GM18505 (cell line): ENCODE results near the gene YDJC.
"Not testable (repeated sequence)": the region's sequence is repeated elsewhere in the genome, so short reads cannot be mapped to it uniquely, and the experiment has no call there.

Source experiments
- ATAC-seq: cut with Tn5 transposase; IDR thresholded peaks from one replicate; pipeline ENCODE4 v1.9.1; 2021; ENCODE audit not compliant: unreplicated experiment
- POLR2A ChIP-seq: IDR thresholded peaks from 4 replicates; pipeline ENCODE4 v1.6.1; 2011; ENCODE audit warnings: borderline replicate concordance; ENCODE audit not compliant: insufficient read depth, insufficient read length; ENCODE audit errors: extremely low read depth

YDJC gene

DNA sequence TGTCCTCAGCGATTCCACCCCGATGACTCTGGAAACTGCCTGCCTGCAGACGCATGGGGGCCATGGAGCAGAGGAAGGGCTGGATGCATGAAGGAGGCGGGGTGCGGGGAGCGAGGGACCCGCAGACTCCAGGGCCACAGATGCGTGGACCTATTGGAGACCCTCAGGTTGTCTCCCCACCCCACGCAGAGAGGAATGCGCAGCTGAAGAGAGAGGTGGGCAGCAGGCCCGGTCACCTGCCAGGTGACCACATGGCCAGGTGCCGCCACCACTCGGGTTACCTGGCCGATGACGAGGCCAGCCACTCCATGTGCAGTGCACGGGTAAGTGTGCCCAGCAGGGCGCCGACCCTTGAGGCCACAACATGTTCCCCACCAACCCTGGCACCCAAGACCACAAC lies 3.1 kb upstream of the YDJC start:
- no peak for ATAC-seq
- no peak for TF ChIP-seq POLR2A

DNA sequence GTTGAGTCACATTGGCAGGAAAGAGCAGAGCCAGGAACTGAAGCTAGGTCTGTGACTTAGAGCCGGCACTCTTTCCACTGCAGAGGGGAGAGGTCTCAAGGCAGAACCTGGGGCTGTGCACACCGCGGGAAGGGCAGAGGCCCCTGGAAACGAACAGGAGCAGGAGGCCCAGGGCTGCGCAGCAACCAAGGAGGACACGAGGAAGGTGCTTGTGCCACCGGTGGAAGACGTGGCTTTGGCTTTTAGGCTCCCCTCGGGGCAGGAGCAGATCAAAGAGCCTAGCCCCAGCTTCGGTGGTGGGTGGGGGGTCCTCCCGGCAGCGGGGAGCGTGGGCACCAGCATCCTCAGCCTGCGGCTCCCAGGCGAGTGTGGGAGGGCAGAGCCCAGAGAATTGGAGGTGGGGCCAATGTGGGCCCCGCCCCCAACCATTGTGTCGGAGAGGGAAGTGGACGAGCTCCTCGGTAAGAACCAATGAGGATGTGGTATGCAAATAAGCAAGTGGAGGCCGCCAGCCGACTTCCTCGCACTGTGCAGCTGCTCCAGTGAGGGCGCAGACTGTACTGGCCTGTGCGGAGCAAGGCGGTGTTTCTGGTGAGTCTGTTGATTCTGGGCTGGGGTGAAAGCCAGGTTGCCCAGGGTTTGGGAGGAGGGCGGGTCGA lies 2.5 kb upstream of the YDJC start, which contains the start of gene CCDC116:
CCDC116 (plus strand) TSS at position 524 of the 659 bp plus-strand sequence. CDS start 422 bp downstream, outside the sequence.
- no peak for ATAC-seq
- no peak for TF ChIP-seq POLR2A

DNA sequence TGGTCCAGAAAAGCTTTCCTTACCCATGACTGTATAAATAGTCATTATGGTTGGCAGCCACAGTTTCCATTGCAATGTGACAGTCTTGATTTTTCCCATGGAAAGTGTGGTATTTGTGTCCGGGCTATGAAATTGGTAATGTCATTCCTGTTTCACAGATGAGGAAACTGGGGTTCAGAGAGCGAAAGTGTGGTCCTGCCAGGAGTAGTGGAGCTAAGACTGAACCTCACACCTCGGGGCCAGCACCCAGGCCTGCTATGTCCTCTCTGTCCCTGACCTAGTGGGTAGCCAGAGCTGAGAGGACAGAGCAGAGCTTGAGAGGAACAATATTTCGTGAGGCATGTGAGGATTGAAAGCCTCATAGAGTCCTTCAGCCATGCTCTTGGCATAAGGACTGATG lies 1.2 kb upstream of the YDJC start:
- no peak for TF ChIP-seq POLR2A
- ATAC-seq: no peak

DNA sequence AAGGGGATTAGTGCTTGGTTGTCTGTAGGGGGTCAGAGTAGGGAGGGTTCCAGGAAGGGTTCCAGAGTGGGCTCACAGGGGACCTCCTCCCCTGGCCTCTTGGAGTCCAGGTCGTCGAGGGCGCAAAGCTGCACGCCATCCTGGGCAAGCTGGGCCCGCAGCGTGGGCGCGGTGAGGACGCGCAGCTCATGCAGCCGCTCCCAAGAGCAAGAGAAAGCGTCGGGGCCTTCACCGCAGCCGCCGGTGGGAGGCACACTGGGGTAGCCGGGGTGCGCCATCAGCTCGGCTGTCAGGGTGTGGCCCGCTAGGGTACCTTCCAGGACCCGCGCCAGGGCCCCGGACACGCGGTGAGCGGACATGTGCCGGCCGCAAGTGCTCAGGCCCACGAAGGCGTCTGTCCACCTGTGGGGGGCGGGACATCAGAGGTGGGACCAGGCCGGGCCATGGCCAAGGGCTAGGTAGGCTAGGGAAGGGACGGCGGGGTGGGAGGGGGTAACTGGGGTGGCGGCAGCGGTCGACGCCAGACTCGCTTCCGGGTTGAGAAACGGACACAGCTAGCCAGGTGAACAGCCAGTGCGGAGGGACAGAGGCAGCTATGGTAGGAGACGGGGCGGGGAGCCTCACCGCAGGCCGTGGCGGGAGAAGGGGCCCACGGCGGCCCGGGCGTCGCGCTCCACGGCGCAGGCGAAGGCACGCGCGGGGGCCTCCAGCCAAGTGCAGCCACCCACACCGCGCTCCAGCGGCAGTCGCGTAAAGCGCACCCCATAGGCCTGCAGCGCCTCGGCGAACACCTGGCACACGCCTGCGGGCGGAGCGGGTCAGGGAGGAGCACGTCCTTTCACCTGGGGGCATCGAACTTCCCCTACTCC lies 1.2 kb downstream of the YDJC start:
- ATAC-seq: no peak
- TF ChIP-seq POLR2A: no peak

DNA sequence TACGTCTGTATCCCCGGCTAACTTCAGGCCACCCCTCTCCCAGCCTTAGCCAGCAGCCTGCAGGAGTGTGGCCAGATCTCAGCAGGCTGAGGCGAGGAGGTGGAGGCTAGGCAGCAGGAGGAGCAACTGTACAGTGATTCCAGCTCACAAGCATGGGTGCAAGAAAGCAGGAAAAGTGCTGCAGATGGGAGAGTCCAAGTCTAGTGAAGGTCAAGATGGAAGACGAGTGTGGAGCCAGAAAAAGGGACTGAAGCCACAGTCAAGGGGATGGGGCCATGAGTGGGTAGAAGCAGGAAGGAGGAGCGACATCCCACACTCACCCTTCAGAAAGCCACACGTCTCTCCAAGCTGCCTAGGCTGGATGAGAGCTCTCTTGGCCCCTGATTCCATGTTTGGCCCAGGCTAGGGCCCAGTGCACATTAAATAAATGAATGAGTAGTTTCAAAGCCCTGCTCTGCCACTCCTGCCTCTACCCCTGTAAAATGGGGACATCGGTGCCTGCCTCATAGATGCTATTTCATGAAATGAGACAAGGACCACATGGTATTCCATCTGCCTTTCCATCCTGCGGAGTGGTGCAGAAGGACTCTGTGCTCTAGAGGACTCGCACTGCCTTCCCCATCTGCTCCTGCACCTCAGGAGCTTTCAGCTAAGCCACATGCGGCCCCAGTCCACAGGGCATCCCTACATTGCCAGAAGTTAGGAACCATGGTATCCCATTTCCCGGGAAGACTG lies 2.9 kb downstream of the YDJC start:
- ATAC-seq: no peak
- no peak for TF ChIP-seq POLR2A

DNA sequence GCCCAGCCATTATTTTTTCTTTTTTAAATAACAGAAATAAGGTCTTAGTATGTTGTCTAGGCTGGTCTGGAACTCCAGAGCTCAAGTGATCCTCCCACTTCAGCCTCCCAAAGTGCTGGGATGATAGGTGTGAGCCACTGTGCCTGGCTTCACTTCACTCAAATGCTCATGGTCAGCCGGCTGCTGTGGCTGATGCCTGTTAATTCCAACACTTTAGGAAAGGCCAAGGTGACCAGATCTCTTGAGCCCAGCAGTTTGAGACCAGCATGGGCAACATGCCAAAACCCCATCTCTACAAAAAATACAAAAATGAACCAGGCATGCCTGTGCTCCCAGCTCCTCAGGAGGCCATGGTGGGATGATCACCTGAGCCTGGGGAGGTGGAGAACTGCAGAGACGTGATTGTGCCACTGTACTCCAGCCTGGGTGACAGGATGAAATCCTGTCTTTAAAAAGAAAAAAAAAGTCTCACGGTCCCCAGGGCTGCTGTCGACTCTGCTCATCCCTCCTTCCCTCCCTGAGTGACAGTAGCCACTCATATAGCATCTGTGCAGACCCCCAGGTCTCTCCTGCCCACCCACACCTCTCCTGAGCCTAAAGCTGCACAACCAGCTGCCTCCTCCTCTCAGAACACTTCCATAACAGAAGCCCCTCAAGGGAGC lies 3.6 kb downstream of the YDJC start:
- no peak for TF ChIP-seq POLR2A
- ATAC-seq: no peak

DNA sequence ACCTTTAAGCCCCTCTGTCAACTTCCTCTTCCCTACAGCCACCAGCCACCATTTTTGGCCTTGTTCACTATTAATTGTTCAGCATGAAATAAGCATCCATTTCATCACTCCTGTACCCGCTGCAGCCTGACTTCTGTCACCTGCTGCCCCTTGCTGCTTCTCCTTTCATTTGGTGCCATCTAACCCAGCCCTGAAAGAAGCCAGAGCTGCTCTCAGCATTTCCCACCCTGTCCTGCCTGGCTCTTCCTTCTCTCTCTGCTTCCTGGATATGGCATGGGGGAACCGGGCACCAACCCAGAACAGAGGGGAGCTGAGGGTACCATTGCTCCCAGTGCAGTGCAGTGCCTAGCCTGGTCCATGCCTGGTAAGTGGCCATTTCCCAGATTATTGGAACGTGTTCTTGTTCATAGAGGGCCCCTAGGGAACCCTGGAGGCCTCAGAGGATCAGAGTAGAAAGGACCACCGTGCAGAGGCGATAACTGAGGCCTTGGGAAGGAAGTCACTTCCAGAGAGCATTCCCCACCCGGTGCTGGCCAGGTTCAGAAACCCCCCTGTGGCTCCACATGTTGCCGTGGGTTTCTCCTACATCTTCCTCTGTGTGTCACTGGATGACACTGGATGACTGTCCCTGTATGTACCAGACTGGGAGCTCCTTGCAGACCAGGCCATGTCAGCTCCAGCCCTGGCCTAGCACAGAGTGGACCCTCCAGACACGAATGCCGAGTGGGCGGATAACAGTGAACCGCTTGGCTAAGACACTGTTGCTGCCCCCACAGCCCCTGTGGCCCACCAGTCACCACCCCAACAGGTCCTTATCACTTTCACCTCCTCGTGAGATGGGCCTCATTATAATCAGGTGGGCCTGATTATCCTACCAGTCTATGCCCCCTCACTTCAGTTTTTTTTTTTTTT lies 4.7 kb downstream of the YDJC start:
- no peak for ATAC-seq
- TF ChIP-seq POLR2A: no peak

DNA sequence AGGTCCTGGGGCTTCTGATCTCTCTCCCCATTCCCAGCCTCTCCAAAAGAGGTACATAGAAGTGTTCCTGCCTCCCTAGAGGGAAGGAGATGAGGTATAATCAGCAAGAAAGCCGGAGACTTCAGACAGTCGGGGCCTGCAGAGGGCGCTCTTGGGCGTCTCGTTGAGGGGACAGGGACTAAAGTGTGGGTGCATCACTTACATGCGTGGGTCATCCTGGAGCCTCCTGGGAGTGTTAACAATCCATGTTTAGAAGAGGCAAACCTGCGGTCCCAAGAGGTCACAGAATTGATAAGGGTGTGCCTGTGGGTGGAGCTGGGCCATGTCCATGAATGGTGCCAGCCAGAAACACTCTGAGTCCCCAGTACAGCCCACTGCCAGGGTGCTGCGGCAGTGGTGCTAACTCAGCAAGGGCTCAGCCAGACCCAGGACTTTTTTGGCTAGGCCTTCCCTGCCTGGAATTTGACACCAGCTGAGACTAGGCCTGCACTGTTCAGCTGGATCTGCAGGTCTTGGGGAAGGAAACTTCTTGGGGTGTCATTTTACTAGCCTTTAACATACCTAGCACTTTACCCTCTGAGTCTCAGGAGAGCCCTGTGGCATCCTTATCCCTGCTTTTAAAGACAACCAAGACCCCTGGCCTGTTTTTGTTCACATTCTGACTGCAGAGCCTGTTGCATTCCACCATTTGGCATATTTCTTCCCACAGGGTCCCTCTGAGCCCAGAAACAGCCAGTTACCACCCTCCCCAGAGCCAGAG lies 5.5 kb downstream of the YDJC start:
- TF ChIP-seq POLR2A: no peak
- no peak for ATAC-seq

DNA sequence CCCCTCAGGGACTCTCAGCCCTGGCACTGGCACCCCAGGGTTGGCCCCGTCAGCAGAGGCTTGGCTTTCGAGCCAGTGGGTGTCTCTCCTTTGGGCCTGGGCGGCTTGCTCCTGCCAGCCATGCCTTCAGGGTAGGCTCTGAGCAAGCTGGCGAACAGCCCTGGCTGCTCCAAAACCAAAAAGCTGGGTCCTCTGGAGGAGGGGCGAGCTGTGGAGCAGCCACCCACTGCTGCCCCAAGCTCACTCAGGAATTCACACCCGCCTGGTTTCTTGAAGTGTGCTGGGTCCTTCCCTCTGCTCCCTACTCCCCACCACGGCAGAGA lies 6.2 kb downstream of the YDJC start:
- no peak for ATAC-seq
- TF ChIP-seq POLR2A: no peak

DNA sequence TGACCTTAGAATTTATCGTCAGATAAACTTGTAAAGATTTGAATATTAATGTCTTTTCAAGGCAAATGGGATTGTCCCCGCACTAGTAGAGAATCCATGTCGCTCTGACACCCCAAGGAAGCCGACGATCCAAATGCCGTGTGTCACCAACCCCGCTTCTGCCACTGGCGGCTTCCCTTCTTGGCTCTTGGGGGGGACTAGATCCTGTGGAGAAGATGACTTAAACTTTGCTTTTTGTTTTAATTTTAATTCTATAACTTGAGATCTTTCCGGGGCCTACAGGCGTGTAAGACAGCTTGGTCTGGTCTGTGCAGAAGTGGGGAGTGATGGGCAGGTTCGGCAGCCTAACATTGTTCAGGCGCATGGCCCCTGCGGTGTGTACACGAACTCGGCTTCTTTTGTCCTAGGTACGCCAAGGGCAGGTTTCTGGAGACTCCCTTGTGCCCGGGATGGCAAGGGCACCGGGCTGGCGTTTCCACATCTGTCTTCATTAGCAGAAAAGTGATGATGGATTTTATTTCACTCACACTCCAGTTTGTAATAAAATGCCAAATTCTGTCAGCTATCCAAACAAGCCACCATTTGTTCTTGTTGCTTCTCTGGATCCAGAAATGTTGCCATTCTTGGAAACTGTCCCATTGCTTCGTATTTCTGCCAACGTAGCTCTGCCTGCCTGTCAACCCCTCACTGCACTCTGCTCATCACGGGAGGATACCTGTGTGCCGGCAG lies 6.7 kb downstream of the YDJC start:
- TF ChIP-seq POLR2A: no peak
- ATAC-seq: no peak

DNA sequence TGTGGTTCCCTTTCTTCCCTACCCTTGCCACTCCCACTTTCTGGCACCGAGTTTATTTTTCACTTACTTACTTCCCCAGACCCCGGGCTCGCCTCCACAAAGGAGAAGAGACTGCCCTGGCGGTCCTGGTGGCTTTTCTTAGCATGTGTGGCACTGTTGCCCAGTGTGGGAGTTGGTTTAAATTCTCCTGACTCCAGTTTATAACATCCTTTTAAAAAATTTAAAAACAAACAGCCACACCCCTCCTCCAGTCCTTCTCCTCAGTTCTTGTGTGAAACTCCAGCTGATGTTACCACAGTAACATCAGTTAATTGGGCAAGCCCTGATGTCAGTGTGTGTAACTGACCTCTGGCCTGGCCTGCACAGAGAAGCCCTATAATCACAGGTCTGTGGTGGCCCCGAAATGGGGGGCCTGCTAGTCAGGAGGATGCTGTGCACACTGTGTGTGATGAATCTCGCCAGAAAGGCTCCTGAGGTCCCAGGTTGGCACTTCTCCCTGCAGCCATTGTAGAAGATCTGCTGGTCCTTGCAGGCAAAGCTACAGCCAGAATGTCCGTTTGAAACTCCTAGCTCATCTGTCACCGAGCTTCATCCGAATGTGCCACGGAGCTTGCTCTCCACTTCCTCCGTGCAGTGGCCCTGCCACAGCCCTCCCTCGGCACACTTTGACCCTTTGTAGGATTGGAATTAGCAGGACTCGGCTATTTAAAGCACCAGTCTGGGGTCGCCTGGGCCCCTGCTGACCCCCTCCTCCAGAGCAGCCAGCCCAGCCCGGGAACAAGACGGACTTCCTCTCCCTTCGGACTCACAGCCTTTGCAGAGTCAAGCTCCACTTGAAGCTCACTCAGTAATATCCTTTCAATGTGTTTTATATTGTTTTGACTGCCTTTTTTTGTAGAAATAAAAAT lies 7.6 kb downstream of the YDJC start:
- no peak for ATAC-seq

DNA sequence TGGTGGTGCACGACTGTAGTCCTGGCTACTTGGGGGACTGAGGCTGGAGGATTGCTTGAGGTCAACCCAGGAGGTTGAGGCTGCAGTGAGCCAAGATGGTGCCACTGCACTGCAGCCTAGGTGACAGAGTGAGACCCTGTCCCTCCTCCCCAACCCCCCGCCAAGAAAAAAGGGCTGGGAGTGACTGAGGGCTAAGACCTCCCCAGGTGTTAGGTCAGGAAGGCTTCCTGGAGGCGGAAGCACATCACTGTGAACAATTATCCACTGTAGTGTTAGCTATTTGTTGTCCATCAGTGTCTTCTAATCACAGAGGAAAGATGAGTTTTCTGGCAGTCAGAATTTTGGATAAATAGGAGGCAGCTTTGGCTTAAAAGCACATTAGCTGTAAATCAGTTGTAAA lies 8.8 kb downstream of the YDJC start:
- TF ChIP-seq POLR2A: no peak

More for the DNA sequence above, 7.6 kb downstream of the YDJC start:
- TF ChIP-seq POLR2A: no peak

DNA sequence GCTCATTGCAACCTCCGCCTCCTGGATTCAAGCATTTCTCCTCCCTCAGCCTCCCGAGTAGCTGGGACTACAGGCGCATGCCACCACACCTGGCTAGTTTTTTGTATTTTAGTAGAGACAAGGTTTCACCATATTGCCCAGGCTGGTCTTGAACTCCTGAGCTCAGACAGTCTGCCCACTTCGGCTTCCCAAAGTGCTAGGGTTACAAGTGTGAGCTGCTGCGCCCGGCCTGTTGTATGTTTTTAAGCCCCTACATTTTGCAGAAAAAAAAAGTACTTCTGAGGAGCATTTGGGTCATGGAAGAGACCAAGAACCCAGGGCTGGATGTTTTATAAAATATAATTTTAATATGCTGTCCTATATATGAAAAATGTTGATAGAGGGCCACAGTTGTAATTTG lies 12.5 kb downstream of the YDJC start:
- not testable (repeated sequence) for ATAC-seq

More for the DNA sequence above, 8.8 kb downstream of the YDJC start:
- no peak for ATAC-seq
